Keratinocyte (primary cell): ENCODE data around the gene LDHAL6A.

ENCODE experiments used
- CTCF ChIP-seq, 3 experiments: IDR thresholded peaks in 1 of 3; conservative IDR thresholded peaks in 1 of 3; optimal IDR thresholded peaks in 1 of 3; 2 replicates in 2 of 3; 3 replicates in 1 of 3; pipeline versions ENCODE3 to v1.5.1; 2011; ENCODE audit warnings: low read length in 3 of 3, mild to moderate bottlenecking in 3 of 3, moderate library complexity in 2 of 3, control low read depth in 1 of 3, inconsistent platforms in 1 of 3; ENCODE audit not compliant: insufficient read depth in 2 of 3; ENCODE audit errors: extremely low read depth in 1 of 3
- EZH2 ChIP-seq: IDR thresholded peaks from one replicate; pipeline ENCODE4 v1.6.1; 2012; ENCODE audit warnings: inconsistent platforms, mild to moderate bottlenecking, low read length, moderate library complexity

- no peak for TF ChIP-seq CTCF (optimal IDR thresholded peaks at IDR 0.05 in 1 of 3, IDR thresholded peaks at IDR 0.05 in 1 of 3, conservative IDR thresholded peaks at IDR 0.05 in 1 of 3; ENCODE audit: extremely low read depth in 1 of 3, insufficient read depth in 2 of 3, low read length in 3 of 3)
- TF ChIP-seq EZH2: no peak
These were observed 35.3 kb downstream of the LDHAL6A start for GRCh38 chr11:18490736-18491485.
